HG03565 (cell line): ENCODE measurements around the gene ZNF541.

Experiments used
- ATAC-seq: cut with Tn5 transposase; IDR thresholded peaks from one replicate; pipeline ENCODE4 v1.9.1; 2021; ENCODE audit warnings: mild to moderate bottlenecking, moderate library complexity; ENCODE audit not compliant: unreplicated experiment

ZNF541 gene

DNA sequence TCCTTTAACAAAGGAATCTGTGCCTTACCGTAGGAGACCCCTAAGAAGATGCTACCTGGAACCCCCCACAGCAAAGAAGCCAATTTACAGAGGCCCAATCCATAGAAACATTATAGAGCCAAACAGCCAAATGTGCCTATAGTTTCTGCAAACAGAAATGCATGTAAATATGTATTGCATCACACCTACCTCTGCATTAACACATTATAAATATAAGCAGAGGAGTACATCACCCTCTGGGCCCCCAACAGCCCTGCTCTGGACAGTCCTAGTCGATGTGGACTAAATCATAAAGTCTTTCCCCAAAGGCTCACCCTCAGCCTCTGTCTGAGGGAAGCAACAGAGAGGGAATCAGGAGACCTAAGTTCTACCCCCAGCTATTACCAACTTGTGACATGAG is 25.7 kb downstream of the ZNF541 start:
- no peak for ATAC-seq

- ATAC-seq: no peak
Measured at GRCh38 chr19:47545061-47545948, 27.6 kb downstream of the ZNF541 start.

DNA sequence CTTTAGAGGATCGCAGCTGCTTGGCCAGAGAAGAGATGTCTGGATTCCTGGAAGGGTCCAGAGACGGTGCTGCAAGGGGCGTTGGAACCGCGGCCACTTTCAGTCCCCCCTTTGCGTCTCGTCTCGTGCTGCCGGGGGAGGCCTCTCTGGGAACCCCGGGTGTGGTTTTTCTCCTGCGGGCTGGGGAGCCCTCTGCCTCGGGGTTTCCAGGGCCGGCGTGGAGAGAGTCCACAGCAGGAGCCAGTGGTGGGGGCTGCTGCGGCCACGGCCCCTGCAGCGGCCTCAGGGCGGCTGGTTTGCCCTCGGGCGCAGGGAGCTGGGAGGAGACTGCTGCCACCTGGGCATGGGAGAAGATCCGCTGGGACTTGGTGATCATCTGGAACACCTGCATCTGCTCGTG is 28.5 kb downstream of the ZNF541 start:
- ATAC-seq: no peak

- ATAC-seq: no peak
Measured at GRCh38 chr19:47544075-47544474, 28.9 kb downstream of the ZNF541 start.

DNA sequence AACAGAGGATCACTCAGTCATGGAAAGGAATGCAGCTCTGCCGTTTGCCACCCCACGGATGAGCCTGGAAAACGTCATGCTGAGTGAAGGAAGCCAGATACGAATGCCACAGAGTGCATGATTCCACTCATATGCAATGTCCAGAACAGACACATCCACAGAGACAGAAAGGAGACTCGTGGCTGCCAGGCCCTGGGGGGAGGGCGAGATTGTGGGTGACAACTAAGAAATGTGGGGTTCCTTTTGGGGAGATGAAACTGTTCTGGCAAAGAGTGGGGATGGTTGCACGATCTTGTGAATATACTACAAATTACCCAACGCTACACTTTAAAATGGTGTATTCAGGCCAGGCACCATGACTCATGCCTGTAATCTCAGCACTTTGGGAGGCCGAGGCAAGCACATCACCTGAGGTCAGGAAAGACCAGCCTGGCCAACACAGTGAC is 30.9 kb downstream of the ZNF541 start:
- no peak for ATAC-seq

GRCh38 chr19:47541518-47541917 is 31.4 kb downstream of the ZNF541 start:
- ATAC-seq: no peak

DNA sequence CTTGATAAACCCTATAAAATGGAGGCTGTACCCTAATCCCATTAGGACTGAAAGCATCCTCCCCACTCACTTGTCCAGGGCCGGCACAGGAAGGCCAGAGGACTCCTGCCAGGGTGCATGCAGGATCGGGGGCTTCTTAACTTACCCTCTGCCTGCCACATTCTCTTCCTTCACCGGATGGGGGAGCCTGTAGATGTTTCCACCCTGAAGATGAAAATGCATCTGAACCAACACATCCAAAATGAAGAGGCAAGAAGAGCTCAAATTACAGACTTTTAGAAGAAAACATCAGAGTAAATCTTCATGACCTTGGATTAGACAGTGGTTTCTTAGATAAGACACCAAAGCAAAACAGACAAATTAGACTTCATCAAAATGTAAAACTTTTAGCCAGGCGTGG is 32.2 kb downstream of the ZNF541 start:
- ATAC-seq: no peak

GRCh38 chr19:47539747-47540311 is 33.1 kb downstream of the ZNF541 start:
- ATAC-seq: no peak

DNA sequence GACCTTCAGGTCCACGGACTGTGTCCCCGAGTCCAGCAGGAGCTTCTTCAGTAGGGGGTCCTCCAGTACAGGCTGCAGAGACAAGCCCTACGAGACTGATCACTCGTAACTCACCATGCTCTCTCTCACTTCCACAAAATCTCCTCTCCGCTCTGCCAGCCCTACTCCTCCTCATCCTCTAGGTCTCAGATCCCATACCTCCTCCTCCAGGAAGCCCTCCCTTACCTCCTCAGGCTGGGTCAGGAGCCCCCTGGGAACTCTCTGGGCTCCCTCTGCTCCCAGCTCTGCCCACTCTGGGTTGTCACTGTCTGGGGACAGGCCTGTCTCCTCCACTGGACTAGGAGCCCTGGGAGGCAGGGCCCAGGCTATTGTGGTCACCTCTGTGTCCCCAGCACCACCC is 34.1 kb downstream of the ZNF541 start:
- no peak for ATAC-seq

DNA sequence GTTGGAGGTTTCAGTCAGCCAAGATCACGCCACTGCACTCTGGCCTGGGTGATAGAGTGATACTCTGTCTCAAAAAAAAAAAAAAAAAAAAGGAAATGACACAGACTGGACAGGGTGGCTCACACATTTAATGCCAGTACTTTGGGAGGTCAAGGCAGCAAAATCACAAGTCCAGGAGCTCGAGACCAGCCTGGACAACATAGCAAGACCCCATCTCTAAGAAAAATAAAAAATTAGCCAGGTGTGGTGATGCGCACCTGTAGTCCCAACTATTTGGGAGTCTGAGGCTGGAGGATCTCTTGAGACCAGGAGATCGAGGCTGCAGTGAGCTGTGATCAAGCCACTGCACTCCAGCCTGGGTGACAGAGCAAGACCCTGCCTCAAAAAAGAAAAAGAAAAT is 35.5 kb downstream of the ZNF541 start:
- no peak for ATAC-seq

GRCh38 chr19:47534628-47535027 is 38.3 kb downstream of the ZNF541 start:
- ATAC-seq: no peak

GRCh38 chr19:47531640-47532387 is 41.1 kb downstream of the ZNF541 start:
- ATAC-seq: no peak

GRCh38 chr19:47529018-47529742 is 43.8 kb downstream of the ZNF541 start:
- no peak for ATAC-seq

GRCh38 chr19:47526798-47527197 is 46.1 kb downstream of the ZNF541 start:
- ATAC-seq: no peak

DNA sequence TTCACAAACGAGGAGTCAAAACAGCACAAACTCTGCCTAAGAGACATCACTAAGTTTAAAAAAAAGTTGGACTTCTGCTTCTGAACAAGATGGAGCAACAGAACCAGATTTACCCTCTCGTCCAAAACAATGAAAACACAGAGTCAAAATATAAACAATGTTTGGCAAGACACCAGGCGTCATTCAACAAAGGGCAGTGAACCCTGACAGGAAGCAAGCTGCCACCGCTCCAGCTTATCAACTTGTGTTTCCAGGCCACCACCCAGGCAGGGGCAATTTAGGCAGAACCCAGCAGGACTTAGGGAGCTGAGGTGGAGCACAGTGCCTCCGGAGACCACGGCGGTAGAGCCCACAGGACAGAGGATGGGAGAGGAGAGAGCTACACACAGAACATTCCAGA is 49.5 kb downstream of the ZNF541 start:
- ATAC-seq: no peak
